ENCODE measurements around the gene GAGE10.

Gene GAGE10

GRCh38 chrX:49303346-49303745 is at the start of gene GAGE10:
GAGE10 (plus strand) TSS chrX:49303646; CDS start chrX:49304860, 1,214 bp downstream.
- DNase-seq (ENCODE audit: low read depth) = no peak

- no peak for DNase-seq (ENCODE audit: low read depth)
Observed at GRCh38 chrX:49254639-49255038, 48.8 kb upstream of the GAGE10 start.

GRCh38 chrX:49256268-49256995 is 47.0 kb upstream of the GAGE10 start:
- no peak for DNase-seq (ENCODE audit: low read depth)

DNA sequence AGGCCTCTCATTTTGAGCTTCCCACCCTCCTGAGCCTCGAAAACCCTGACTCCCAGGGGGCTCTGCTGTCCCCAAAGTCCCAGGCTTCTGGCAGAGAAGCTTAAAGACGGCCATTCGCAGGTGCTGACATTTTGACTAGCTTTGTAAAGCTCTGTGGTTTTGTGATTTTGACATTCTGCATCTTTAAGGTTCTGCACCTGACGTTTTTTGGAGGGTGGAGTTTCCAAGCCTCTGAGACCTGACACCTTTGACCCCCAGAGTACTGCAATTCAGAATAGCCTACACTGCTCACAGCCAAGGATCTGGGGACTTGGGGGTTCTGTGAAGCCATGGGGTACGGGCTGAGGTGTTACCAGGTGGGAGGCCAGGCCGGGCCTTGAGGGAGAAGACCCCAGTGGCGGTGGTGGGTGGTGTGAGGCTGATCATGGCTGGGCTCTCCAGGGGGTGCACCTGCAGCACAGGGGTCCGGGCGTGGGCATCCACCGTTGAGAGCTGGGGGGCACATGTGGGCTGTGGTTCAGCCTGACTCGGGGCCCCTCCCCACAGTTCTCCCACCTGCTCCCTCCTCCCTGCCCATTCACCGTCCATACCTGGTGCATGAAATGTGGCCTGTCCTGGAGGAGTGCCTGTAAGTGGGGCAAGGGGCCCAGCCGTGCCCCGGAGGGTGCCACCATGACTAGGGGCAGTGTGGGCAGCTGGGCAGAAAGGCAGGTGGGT is 46.2 kb upstream of the GAGE10 start:
- DNase-seq (ENCODE audit: low read depth) = no peak

GRCh38 chrX:49257846-49258748 is 45.3 kb upstream of the GAGE10 start:
- no peak for DNase-seq (ENCODE audit: low read depth)

DNA sequence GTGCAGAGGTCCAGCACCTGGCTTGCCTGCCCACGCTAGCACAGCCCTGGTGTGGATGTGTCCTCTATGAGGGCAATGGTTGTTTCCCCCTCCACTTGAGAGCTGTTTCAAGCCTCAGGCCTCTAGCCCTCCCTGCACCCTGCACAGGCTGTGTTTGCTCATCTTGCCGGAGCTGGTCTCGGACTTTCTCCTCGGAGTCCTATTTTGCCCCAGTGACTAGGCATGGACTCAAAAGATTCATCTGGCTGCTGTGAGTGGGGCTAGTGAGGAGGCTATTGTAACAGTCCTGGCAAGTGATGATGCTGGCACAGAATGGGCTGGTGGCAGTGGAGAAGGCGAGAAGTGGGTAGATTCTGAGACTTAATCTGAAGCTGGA is 44.7 kb upstream of the GAGE10 start:
- DNase-seq (ENCODE audit: low read depth) = no peak

- DNase-seq (ENCODE audit: low read depth) = no peak
Observed at GRCh38 chrX:49260221-49260985, 43.0 kb upstream of the GAGE10 start.

- no peak for DNase-seq (ENCODE audit: low read depth)
Observed at GRCh38 chrX:49262603-49263002, 40.8 kb upstream of the GAGE10 start.

- no peak for DNase-seq (ENCODE audit: low read depth)
Observed at GRCh38 chrX:49263631-49264030, 39.8 kb upstream of the GAGE10 start.

DNA sequence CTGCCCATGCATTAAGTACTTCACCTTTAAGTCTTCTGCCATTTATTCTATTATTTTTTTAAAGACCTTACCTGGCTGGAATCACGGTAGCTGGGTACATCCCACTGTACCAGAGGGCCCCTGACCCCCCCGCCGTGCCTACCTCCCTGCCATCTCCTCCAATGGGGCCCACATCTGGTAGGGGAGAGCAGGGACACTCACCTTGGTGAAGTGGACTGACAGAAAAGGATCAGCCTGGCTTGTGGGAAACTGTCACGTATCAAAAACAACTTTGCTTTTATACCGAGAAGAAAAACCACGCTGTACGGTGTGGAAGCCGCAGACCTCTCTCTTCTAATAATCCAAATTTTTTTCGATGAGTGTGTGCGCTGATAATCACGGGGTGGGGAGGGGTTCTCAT is 39.0 kb upstream of the GAGE10 start, which contains the start of gene FOXP3:
TSS of gene FOXP3 (minus strand) at position 251 of the 400 bp plus-strand sequence. CDS start 6,205 bp downstream, outside the sequence.
- no peak for DNase-seq (ENCODE audit: low read depth)

- DNase-seq (ENCODE audit: low read depth) = no peak
Observed at GRCh38 chrX:49266523-49267445, 36.7 kb upstream of the GAGE10 start.

GRCh38 chrX:49268702-49269009 is 34.8 kb upstream of the GAGE10 start:
- DNase-seq (ENCODE audit: low read depth) = no peak

DNA sequence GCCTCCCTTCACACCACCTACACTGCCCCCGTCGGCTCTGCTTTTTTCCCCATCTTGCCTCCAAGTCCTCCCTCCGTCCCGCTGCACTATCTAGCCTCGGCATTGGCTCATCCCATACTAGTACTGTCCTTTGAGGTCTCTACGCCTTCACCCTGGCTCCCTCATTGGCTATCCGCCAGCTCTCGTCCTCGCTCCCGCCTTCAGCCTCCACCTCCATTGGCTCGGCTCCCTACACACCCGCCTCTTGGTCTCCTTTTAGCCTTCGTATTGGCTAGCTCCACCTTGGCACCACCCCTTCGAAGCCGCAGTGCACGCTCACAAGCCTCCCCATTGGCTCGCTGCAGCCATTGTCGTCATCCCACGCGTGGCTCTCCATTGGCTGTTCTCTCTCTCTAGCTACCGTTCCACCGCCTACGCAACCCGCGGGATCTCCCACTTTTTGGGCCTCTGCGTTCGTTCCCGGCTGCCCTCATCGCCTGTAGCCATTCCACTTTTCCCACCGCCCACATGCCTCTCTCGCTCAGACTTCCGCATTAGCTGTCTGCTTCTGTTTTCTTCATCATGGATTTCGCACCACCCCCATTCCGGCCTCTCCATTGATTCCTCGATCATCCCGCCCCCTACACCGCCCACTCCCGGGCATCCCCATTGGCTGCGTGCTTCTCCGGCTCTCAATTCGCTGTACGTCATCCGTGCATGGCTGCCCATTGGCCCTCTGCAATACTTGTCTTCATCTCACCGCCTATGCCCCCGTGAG is 34.3 kb upstream of the GAGE10 start:
- DNase-seq (ENCODE audit: low read depth) = peak; percentile 96

- DNase-seq (ENCODE audit: low read depth) = no peak
Observed at GRCh38 chrX:49269767-49270248, 33.6 kb upstream of the GAGE10 start, which contains the start of gene PPP1R3F. PPP1R3F (plus strand) TSS chrX:49269793; CDS start chrX:49269870, 77 bp downstream.

DNA sequence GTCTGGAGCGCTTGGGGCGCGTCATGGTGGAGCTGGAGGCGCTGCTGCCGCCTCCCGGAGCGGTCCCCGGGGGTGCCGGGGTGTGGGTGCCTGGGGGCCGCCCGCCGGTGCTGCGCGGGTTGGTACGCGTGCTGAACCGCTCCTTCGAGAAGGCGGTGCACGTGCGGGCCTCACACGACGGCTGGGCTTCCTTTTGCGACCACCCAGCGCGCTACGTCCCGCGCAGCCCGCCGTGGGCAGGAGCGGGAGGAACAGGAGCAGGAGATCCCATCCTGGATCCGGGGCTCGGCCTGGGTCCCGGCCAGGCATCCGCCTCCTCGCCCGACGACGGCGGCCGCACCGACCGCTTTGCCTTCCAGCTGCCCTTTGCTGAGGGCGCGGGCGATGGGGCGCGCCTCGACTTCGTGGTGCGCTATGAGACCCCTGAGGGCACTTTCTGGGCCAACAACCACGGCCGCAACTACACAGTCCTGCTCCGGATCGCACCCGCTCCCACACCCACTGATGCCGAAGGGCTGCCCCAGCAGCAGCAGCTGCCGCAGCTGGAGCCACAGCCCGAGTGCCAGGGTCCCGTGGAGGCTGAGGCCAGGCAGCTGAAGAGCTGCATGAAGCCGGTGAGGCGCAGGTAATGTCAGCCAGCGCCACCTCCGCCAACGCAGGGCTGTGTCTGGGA is 33.1 kb upstream of the GAGE10 start:
- no peak for DNase-seq (ENCODE audit: low read depth)

DNA sequence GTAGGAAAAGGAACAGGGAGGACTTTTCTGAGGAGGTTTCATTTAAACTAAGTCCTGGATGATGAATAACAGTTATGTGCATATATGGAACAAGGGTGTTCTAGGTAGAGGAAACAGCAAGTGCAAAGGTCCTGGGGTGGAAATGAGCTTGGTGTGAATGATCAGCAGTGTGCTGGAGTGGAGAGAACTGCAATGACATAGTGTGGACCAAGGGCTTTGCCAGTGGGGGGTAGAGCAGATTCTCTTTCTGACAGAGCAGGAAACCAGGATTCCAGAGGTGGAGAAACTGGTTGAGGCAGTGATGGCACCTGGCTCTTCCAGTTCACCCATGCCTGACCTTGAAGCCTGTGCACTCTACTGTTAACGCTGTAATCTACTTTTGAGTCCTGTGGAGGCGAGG is 32.1 kb upstream of the GAGE10 start:
- DNase-seq (ENCODE audit: low read depth) = no peak

- no peak for DNase-seq (ENCODE audit: low read depth)
Observed at GRCh38 chrX:49272421-49272820, 31.0 kb upstream of the GAGE10 start.

DNA sequence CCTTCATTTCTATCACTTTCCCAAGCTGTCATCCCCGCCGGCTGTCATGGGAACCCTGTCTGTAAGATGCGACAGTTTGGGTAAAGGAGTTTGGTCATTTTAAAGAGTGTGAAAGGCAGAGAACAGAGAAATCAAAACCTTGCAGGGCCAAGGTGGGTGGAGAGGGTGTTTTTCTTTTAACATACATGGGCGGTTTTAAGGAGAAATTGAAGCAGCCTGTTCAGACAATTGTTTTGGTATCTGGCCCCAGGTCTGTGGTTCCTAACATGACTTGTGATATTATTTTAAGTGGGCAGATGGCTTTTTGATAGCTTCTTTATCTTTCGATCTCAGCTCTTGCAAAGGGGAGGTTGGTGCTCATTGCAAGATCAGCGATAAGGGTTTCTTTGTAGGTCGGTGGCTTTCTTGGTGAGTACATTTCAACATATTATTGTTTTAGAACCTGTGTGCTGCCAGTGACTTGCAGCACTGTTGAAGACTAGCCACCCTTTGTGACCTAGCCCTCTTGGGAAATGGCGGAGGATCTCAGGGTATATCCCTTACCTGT is 30.2 kb upstream of the GAGE10 start:
- no peak for DNase-seq (ENCODE audit: low read depth)

- DNase-seq (ENCODE audit: low read depth) = no peak
Observed at GRCh38 chrX:49276207-49276606, 27.2 kb upstream of the GAGE10 start.
